ENCODE data around the gene CFAP46. TPM values are rescaled to one million over a fixed set of nuclear protein-coding genes. Genes with fewer than 3 reads are reported as not detected.

CFAP46 gene
- total and polyA plus RNA-seq, 2 donors = 0.09 to 0.34 TPM

DNA sequence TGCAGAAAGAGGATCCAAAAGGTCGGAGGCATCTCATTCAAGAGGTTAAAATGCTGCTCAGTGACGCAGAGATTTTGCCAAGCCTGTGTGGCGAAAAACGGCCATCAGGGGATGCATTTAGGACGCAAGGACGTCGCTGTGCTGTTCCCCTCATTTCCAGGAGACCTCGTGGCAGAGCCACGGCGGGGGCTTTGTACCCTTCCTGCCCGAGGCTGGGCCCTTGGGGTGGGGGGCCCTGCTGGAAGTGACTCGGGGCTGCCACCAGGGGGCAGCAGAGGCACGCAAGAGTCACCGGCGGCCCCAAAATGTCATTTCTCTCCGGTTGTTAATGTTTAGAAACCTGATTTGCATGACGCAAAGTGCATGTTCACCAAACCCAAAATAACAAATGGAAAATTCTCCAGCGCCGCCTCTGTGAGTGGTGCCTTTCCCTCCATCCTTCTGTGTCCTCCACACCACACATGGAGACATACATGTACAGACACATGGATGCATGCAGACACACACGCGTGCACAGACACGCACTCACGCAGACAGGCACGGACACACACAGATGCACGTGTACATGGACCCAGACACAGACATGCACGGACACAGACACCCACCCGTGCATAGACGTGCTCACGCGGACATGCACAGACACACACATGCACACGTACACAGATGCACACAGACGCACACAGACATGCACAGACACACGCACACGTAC, 105.4 kb downstream of the CFAP46 start:
- H3K4me1 ChIP-seq (ENCODE audit: control insufficient read depth in 2 of 2, insufficient read depth in 2 of 2, low read length in 2 of 2) = no peaks in the 10 kb centered on the region
- H3K36me3 ChIP-seq (ENCODE audit: control insufficient read depth in 2 of 2, insufficient read depth in 2 of 2, low read length in 1 of 2) = no peaks in the 10 kb centered on the region
- peaks cover 0 to 13% of the 10 kb centered on the region in 2 donors for H3K9me3 ChIP-seq (ENCODE audit: control insufficient read depth in 2 of 2, insufficient read depth in 1 of 2, low read length in 1 of 2)
- H3K27me3 ChIP-seq (ENCODE audit: control insufficient read depth in 2 of 2, insufficient read depth in 1 of 2, low read length in 1 of 2) = peaks cover 3 to 17% of the 10 kb centered on the region in 2 donors
- peak in 6 of 9 donors; percentile 27 to 68 (median 49) for DNase-seq (ENCODE audit: low read depth in 6 of 9, low spot score in 9 of 9)
- WGBS = 49% methylated on average over 34 of the region's 34 CpGs
- H3K4me3 ChIP-seq (ENCODE audit: low read length in 2 of 2) = no peak overlapping the region
- H3K27ac ChIP-seq (ENCODE audit: low read depth in 1 of 2, low read length in 1 of 2) = no peak overlapping the region

DNA sequence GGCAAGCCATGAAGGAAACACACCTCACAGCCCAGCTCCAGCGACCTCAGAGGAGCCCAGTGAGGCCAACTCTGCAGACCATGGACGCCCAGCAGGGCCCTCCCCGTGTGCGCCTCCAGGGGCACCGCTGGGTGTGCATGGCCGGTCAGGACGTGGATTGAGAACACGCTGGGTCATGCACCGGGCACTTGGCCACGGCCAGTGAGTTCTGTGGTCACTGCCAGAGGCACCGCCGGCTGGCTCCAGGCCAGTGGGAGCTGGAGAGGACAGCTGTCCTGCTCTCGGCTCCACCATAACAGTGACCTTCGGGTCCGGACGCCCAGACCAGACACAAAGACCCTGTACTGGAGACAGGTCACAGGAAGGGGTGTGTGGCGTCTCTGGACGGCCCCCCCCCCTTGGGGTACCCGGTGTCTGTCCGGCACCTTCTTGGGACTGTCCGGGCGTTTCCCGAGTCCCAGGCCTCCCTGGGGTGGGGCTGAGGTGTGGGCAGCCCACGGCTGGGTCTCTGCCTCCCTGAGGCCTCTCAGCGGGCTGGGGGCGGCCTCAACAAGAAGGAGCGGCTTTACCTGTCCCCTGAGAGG, 106.0 kb downstream of the CFAP46 start:
- 79% methylated on average over 27 of the region's 27 CpGs for WGBS
- no peak for DNase-seq (ENCODE audit: low read depth in 6 of 9, low spot score in 9 of 9)
- no peak overlapping the region for H3K27ac ChIP-seq (ENCODE audit: low read depth in 1 of 2, low read length in 1 of 2)
- H3K27me3 ChIP-seq (ENCODE audit: control insufficient read depth in 2 of 2, insufficient read depth in 1 of 2, low read length in 1 of 2) = peaks cover 3 to 16% of the 10 kb centered on the region in 2 donors
- no peaks in the 10 kb centered on the region for H3K36me3 ChIP-seq (ENCODE audit: control insufficient read depth in 2 of 2, insufficient read depth in 2 of 2, low read length in 1 of 2)
- H3K9me3 ChIP-seq (ENCODE audit: control insufficient read depth in 2 of 2, insufficient read depth in 1 of 2, low read length in 1 of 2) = peaks cover 0 to 8% of the 10 kb centered on the region in 2 donors
- H3K4me1 ChIP-seq (ENCODE audit: control insufficient read depth in 2 of 2, insufficient read depth in 2 of 2, low read length in 2 of 2) = no peaks in the 10 kb centered on the region
- no peak overlapping the region for H3K4me3 ChIP-seq (ENCODE audit: low read length in 2 of 2)

DNA sequence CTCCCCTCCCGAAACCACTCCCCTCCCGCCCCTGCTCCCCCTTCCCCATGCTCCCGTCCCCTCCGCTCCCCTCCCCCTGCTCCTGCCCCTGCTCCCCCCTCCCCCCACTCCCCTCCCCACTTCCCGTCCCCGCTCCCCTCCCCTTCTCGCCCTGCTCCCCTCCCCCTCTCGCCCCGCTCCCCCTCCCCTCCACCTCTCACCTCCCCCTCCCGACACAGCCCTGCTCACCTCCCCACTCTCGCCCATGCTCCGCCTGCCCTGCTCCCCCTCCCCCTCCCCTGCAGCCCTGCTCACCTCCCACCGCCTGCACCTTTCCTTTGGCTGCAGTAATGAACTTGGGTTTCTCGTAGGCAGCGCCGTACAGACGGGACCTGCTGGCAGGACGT, 106.5 kb downstream of the CFAP46 start:
- Histone ChIP-seq H3K27me3 (ENCODE audit: control insufficient read depth in 2 of 2, insufficient read depth in 1 of 2, low read length in 1 of 2) (peaks cover 3 to 14% of the 10 kb centered on the region in 2 donors), H3K27ac (ENCODE audit: low read depth in 1 of 2, low read length in 1 of 2) (no peak overlapping the region), H3K9me3 (ENCODE audit: control insufficient read depth in 2 of 2, insufficient read depth in 1 of 2, low read length in 1 of 2) (peaks cover 0 to 6% of the 10 kb centered on the region in 2 donors), H3K4me1 (ENCODE audit: control insufficient read depth in 2 of 2, insufficient read depth in 2 of 2, low read length in 2 of 2) (no peaks in the 10 kb centered on the region), H3K4me3 (ENCODE audit: low read length in 2 of 2) (no peak overlapping the region), H3K36me3 (ENCODE audit: control insufficient read depth in 2 of 2, insufficient read depth in 2 of 2, low read length in 1 of 2) (no peaks in the 10 kb centered on the region)
- DNase-seq (ENCODE audit: low read depth in 6 of 9, low spot score in 9 of 9) = no peak
- WGBS = 58% methylated on average over 16 of the region's 18 CpGs

DNA sequence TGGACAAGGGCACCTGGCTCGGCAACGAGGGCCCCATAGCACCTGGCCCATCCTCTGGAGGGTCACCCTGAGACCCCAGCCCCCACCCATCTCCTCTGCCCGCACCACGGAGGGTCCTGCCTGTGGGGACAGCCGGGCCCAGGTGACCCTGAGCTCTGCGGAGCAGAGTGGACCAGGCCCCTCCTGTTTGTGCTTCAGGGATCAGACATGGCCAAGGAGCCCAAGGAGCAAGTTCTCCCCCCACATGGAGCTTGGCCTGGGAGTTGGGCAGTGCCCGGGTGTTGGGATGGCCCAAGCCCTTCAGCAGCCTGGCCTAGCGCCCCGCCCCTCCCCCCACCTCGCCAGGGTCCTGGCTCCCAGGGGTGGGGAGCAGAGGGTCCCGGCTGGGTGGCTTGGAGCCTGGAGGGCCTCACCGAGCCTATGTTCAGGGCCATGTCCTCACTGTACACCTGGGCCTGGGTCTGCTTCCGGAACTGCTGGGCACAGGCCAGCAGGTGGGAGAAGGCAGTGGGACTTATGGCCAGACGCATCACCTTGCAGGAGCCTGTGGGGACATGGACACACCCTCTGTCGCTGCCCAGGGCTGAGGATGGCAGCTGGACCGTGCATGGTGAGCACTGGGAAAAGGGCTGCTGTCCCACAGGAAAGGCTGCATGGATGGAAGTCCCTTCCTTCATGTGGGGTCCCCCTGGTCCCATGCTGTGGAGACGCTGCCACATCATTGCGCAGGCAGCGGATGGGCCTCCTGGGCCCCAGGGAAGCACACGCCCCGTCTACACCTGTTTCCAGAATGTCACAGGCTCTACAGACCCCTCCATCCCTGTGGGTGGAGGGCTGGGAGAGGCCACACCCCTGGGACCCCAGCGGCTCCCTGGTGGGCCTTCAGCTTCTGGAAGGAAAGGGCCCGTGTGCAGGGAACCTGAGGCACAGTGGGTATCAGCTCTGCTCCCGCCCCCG, 107.2 kb downstream of the CFAP46 start:
- H3K4me1 ChIP-seq (ENCODE audit: control insufficient read depth in 2 of 2, insufficient read depth in 2 of 2, low read length in 2 of 2) = no peaks in the 10 kb centered on the region
- H3K27ac ChIP-seq (ENCODE audit: low read depth in 1 of 2, low read length in 1 of 2) = no peak overlapping the region
- H3K27me3 ChIP-seq (ENCODE audit: control insufficient read depth in 2 of 2, insufficient read depth in 1 of 2, low read length in 1 of 2) = peaks cover 3 to 14% of the 10 kb centered on the region in 2 donors
- peaks cover 0 to 6% of the 10 kb centered on the region in 2 donors for H3K9me3 ChIP-seq (ENCODE audit: control insufficient read depth in 2 of 2, insufficient read depth in 1 of 2, low read length in 1 of 2)
- 91% methylated on average over 25 of the region's 25 CpGs for WGBS
- H3K36me3 ChIP-seq (ENCODE audit: control insufficient read depth in 2 of 2, insufficient read depth in 2 of 2, low read length in 1 of 2) = no peaks in the 10 kb centered on the region
- no peak for DNase-seq (ENCODE audit: low read depth in 6 of 9, low spot score in 9 of 9)
- no peak overlapping the region for H3K4me3 ChIP-seq (ENCODE audit: low read length in 2 of 2)

DNA sequence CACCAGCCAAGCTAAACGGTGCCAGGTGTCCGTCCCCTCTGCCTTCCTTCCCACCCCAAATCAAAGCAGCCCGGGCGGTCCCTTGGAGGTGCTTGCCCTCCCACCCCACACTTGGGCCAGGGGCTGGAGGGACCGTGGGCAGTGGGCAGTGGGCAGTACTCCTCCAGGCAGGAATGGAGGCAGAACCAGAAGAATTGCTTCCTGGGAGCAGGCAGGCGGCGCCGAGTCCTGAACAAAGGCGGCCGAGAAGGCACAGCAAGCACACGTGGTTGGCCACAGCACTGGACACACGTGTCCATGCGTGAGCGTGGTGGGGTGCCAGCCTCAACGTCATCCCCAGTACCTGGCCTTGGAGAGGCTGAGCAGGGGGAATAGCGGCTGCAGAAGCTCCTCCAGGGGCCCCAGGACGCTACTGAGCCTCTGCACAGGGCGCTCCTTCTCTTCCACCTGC, 108.0 kb downstream of the CFAP46 start:
- Histone ChIP-seq H3K36me3 (ENCODE audit: control insufficient read depth in 2 of 2, insufficient read depth in 2 of 2, low read length in 1 of 2) (no peaks in the 10 kb centered on the region), H3K4me1 (ENCODE audit: control insufficient read depth in 2 of 2, insufficient read depth in 2 of 2, low read length in 2 of 2) (no peaks in the 10 kb centered on the region), H3K27me3 (ENCODE audit: control insufficient read depth in 2 of 2, insufficient read depth in 1 of 2, low read length in 1 of 2) (peaks cover 3 to 14% of the 10 kb centered on the region in 2 donors), H3K4me3 (ENCODE audit: low read length in 2 of 2) (no peak overlapping the region), H3K9me3 (ENCODE audit: control insufficient read depth in 2 of 2, insufficient read depth in 1 of 2, low read length in 1 of 2) (peaks cover 0 to 6% of the 10 kb centered on the region in 2 donors), H3K27ac (ENCODE audit: low read depth in 1 of 2, low read length in 1 of 2) (no peak overlapping the region)
- WGBS = 93% methylated on average over 18 of the region's 18 CpGs
- DNase-seq (ENCODE audit: low read depth in 6 of 9, low spot score in 9 of 9) = no peak

DNA sequence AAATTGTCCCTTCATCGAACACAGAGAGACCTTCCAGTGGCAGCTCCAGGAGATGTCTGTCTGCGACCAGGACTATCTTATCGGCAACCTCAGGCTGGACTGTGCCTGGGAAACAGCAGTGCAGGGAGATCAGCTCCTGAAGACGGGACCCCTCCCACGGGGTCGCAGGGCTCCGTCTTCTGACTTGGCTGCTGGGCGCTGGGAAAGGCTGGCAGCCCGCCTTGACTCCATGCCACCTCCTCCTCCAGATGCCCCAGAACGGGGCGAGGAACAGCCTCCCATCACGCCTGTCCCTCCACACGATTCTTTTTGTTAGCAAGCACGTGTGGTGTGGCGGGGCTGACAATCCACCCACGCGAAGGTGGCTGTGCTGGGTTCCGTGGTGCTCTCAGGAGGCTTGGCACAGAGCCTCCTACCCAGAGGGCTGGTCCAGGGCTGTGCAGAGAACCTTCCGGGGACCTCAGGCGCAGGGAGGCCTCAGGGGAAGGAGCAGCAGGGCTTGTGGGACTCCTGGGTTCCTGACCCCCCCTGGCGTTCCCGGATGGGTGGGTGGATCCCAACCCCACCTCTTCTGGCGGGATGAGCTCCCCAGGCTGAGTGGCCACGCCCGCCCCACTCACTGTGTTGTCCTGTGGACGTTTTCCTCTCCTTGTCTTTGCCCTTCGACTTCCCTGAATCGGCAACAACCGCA, 108.8 kb downstream of the CFAP46 start:
- peaks cover 0 to 12% of the 10 kb centered on the region in 2 donors for H3K27me3 ChIP-seq (ENCODE audit: control insufficient read depth in 2 of 2, insufficient read depth in 1 of 2, low read length in 1 of 2)
- H3K36me3 ChIP-seq (ENCODE audit: control insufficient read depth in 2 of 2, insufficient read depth in 2 of 2, low read length in 1 of 2) = no peaks in the 10 kb centered on the region
- 85% methylated on average over 29 of the region's 29 CpGs for WGBS
- H3K27ac ChIP-seq (ENCODE audit: low read depth in 1 of 2, low read length in 1 of 2) = no peak overlapping the region
- no peak for DNase-seq (ENCODE audit: low read depth in 6 of 9, low spot score in 9 of 9)
- H3K4me3 ChIP-seq (ENCODE audit: low read length in 2 of 2) = no peak overlapping the region
- peaks cover 0 to 6% of the 10 kb centered on the region in 2 donors for H3K9me3 ChIP-seq (ENCODE audit: control insufficient read depth in 2 of 2, insufficient read depth in 1 of 2, low read length in 1 of 2)
- H3K4me1 ChIP-seq (ENCODE audit: control insufficient read depth in 2 of 2, insufficient read depth in 2 of 2, low read length in 2 of 2) = no peaks in the 10 kb centered on the region

DNA sequence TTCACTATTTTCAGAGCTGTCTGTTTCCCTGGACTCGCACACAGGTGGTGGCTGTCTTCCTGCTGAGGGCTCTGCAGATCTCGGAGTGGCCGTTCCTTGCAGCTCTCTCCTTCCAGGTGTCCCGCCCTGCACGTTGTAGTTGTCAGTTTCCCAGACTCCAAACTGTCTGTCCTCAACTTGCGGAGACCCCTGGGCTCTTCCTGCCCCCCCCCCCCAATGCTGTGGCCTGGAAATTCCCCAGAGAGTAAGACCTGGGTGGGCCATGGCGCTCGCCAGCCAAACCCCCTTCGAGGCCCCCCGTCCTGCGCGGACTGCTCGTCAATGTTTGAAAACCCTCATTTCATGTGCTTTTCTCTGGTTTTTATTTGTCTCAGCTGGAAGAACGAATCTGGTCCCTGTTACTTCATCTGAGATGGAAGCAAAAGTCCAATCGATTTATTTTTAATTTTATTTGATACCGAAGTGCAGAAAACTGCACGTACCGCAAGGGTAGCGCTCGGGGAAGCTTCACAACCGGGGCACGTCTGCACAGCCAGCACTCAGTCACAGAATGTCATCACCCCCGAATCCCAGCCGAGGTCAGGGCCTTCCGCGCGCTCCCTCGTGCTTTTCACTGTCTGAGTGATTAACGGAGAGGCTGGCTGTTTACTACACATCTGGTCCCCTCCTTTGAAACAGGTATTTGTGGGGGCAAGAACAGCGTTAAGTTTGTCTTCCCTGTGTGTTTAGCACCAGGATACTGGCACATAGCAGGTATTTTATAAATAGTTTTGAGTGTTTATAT, 110.0 kb downstream of the CFAP46 start:
- 77% methylated on average over 30 of the region's 30 CpGs for WGBS
- DNase-seq (ENCODE audit: low read depth in 6 of 9, low spot score in 9 of 9) = no peak
- Histone ChIP-seq H3K36me3 (ENCODE audit: control insufficient read depth in 2 of 2, insufficient read depth in 2 of 2, low read length in 1 of 2) (no peaks in the 10 kb centered on the region), H3K9me3 (ENCODE audit: control insufficient read depth in 2 of 2, insufficient read depth in 1 of 2, low read length in 1 of 2) (peaks cover 0 to 5% of the 10 kb centered on the region in 2 donors), H3K4me3 (ENCODE audit: low read length in 2 of 2) (no peak overlapping the region), H3K4me1 (ENCODE audit: control insufficient read depth in 2 of 2, insufficient read depth in 2 of 2, low read length in 2 of 2) (no peaks in the 10 kb centered on the region), H3K27me3 (ENCODE audit: control insufficient read depth in 2 of 2, insufficient read depth in 1 of 2, low read length in 1 of 2) (peaks cover 0 to 10% of the 10 kb centered on the region in 2 donors), H3K27ac (ENCODE audit: low read depth in 1 of 2, low read length in 1 of 2) (no peak overlapping the region)

DNA sequence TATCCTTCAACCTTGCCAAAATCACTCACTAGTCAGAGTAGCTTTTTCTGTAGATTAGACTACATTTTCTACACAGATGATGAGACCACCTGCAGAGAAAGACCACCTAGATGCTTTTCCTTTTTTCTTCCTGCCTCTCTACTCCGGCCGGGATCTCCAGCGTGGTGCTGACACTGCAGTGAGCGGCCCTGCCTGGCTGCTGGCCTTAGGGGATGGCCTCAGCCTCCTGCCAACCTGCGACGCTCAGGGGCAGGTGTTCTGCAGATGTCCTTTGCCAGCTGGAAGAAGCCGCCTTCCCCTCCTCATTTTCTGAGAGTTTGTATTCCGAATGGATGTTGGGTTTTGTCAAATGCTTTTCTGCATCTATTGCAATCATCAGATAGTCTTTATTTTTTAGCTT, 113.0 kb downstream of the CFAP46 start:
- H3K27ac ChIP-seq (ENCODE audit: low read depth in 1 of 2, low read length in 1 of 2) = no peak overlapping the region
- H3K27me3 ChIP-seq (ENCODE audit: control insufficient read depth in 2 of 2, insufficient read depth in 1 of 2, low read length in 1 of 2) = peaks cover 0 to 7% of the 10 kb centered on the region in 2 donors
- no peak for DNase-seq (ENCODE audit: low read depth in 6 of 9, low spot score in 9 of 9)
- no peak overlapping the region for H3K4me3 ChIP-seq (ENCODE audit: low read length in 2 of 2)
- WGBS = 85% methylated on average over 8 of the region's 8 CpGs
- H3K4me1 ChIP-seq (ENCODE audit: control insufficient read depth in 2 of 2, insufficient read depth in 2 of 2, low read length in 2 of 2) = no peaks in the 10 kb centered on the region
- H3K9me3 ChIP-seq (ENCODE audit: control insufficient read depth in 2 of 2, insufficient read depth in 1 of 2, low read length in 1 of 2) = peaks cover 3 to 23% of the 10 kb centered on the region in 2 donors
- no peaks in the 10 kb centered on the region for H3K36me3 ChIP-seq (ENCODE audit: control insufficient read depth in 2 of 2, insufficient read depth in 2 of 2, low read length in 1 of 2)
